ENCODE measurements around the gene PRPF40A.
"Not testable (repeated sequence)": the region's sequence is repeated elsewhere in the genome, so short reads cannot be mapped to it uniquely, and the experiment has no call there.

PRPF40A gene

DNA sequence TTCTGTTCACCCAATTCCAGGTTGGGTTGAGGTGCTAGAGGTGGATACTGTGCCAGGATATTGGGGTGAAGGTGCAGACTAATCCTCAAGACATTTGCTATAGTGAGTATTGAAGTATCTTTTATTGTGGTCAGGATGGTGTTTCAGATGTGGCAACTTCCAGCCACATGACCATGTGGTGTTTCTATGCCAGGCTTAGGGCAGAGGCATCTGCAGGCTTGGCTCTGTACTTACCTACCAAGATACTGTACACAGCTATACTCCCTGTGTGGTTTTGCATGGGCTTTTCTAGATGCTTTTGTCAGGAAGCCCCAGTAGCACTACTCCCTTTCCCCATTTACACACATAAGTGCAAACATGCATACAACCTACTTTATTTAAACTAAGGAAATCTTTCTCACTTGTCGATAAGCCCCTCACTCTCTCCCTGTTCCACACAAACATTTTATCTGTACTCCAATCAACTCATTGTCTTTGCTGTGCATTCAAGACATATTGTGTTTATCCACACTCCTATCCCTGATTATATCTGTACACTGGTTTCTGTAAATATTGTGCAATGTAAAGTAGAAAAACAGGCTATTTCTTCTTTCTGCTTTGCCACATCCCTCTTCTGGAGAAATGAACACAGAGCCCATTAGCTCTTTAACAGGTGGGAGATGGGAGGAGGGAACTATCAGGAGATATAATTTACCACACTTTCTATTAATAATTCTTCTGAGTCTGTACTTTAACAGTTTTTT lies 13.5 kb upstream of the PRPF40A start:
- ChIA-PET POLR2A (ENCODE audit: low non-redundant PET) (no interaction called here), CTCF (interaction anchor here (0.6 kb wide), 1 partner anchor 705 kb away, joined by 4 read pairs; no protein-coding TSS in a partner anchor)
- TF ChIP-seq, protein P1, sequence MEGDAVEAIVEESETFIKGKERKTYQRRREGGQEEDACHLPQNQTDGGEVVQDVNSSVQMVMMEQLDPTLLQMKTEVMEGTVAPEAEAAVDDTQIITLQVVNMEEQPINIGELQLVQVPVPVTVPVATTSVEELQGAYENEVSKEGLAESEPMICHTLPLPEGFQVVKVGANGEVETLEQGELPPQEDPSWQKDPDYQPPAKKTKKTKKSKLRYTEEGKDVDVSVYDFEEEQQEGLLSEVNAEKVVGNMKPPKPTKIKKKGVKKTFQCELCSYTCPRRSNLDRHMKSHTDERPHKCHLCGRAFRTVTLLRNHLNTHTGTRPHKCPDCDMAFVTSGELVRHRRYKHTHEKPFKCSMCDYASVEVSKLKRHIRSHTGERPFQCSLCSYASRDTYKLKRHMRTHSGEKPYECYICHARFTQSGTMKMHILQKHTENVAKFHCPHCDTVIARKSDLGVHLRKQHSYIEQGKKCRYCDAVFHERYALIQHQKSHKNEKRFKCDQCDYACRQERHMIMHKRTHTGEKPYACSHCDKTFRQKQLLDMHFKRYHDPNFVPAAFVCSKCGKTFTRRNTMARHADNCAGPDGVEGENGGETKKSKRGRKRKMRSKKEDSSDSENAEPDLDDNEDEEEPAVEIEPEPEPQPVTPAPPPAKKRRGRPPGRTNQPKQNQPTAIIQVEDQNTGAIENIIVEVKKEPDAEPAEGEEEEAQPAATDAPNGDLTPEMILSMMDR (conservative IDR thresholded peaks at IDR 0.05; ENCODE audit: low read depth) = no peak
- no peak overlapping the region for H3K27ac ChIP-seq
- no peak for DNase-seq (ENCODE audit: low spot score)

DNA sequence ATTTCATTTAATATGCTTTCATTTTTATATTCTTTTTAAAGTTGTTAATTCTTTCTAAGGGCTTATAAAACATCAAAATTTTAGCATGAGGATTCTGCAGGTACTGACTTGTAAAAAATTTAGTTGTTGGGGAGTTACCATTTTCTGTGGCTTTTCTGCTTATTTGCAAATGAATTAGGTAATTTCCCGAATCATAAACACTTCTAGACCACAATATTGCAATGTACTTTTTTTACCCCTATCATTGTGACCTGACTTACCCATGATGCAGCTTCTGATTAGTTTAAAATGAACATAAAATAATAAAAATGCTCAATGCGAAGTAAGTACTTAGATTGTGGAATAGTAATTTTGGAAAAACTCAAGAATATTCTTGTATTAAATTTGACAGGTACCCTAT lies 12.6 kb upstream of the PRPF40A start:
- TF ChIP-seq, protein P1 (conservative IDR thresholded peaks at IDR 0.05; ENCODE audit: low read depth) = no peak
- no peak for DNase-seq (ENCODE audit: low spot score)
- ChIA-PET POLR2A (ENCODE audit: low non-redundant PET) (no interaction called here), CTCF (interaction anchor here (0.6 to 0.8 kb wide), 2 partner anchors 14 to 704 kb away, joined by 3 to 4 read pairs; no protein-coding TSS in a partner anchor)
- no peak overlapping the region for H3K27ac ChIP-seq

DNA sequence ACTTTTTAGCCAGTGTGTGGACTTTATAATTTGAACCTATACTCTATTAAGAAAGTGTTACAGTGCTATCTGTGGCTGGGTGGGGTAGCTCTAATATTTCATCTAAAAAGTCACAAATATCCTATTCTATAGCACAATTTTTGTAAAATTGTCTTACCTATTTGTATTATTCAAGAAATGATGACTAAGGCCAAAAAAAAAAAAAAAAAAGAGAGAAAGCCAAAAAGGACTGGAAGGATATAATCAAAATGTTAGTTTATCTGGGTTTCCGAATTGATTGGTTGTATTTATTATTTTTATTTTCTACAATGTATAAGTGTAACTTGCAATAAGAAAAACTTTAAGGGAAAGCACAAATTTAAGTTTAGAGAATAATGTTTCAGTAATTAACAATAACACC lies 6.7 kb upstream of the PRPF40A start:
- TF ChIP-seq, protein P1 (conservative IDR thresholded peaks at IDR 0.05; ENCODE audit: low read depth) = no peak
- no peak overlapping the region for H3K27ac ChIP-seq
- POLR2A ChIA-PET (ENCODE audit: low non-redundant PET) = no interaction called here
- CTCF ChIA-PET = no interaction called here
- no peak for DNase-seq (ENCODE audit: low spot score)

- CTCF ChIA-PET; DNase-seq (ENCODE audit: low spot score); H3K27ac ChIP-seq; POLR2A ChIA-PET (ENCODE audit: low non-redundant PET): not testable (repeated sequence)
Measured at GRCh38 chr2:152722639-152723038, 5.4 kb upstream of the PRPF40A start.

DNA sequence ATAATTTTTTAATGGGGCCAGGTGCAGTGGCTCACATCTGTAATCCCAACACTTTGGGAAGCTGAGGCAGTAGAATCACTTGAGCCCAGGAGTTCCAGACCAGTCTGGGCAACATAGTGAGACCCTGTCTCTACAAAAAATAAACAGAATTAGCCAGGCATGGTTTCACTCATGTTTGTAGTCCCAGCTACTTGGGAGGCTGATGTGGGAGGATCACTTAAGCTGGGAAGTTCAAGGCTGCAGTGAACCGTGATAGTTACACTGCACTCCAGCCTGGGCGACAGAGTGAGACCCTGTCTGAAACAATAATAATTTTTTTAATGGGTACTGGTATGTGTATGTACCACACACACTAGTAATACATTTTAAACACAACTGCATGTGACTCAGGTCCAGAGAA lies 3.5 kb upstream of the PRPF40A start:
- ChIA-PET POLR2A (ENCODE audit: low non-redundant PET) (no interaction called here), CTCF (interaction anchor here (1.8 kb wide), 1 partner anchor 22 kb away, joined by 6 read pairs; no protein-coding TSS in a partner anchor)
- TF ChIP-seq, protein P1 (conservative IDR thresholded peaks at IDR 0.05; ENCODE audit: low read depth) = no peak
- H3K27ac ChIP-seq = no peak overlapping the region
- DNase-seq (ENCODE audit: low spot score) = no peak

GRCh38 chr2:152718909-152719645 lies 1.8 kb upstream of the PRPF40A start:
- TF ChIP-seq, protein P1 (conservative IDR thresholded peaks at IDR 0.05; ENCODE audit: low read depth) = no peak
- H3K27ac ChIP-seq = peak overlapping the region; percentile 98
- CTCF ChIA-PET = interaction anchor here (1.8 kb wide), 1 partner anchor 23 kb away, joined by 6 read pairs; no protein-coding TSS in a partner anchor
- peak; percentile 73 for DNase-seq (ENCODE audit: low spot score)
- POLR2A ChIA-PET (ENCODE audit: low non-redundant PET) = no interaction called here
